Adipocyte (in vitro differentiated cells): Measurements from ENCODE around the gene GMPPA.

Source experiments
- DNase-seq: peaks from one replicate; pipeline ENCODE4 v3.0.0-alpha.2; 2015; ENCODE audit warnings: low read depth
- H3K27me3 ChIP-seq: replicated peaks from 2 replicates; pipeline ENCODE4 v1.7.0; 2013; ENCODE audit warnings: mild to moderate bottlenecking, low read length, moderate library complexity; ENCODE audit not compliant: control insufficient read depth, insufficient read depth
- H3K36me3 ChIP-seq: 2 replicates; pipeline ENCODE4 v1.7.0; 2013; ENCODE audit warnings: low read length, mild to moderate bottlenecking, moderate library complexity; ENCODE audit not compliant: control insufficient read depth, insufficient read depth, severe bottlenecking
- H3K4me1 ChIP-seq: 2 replicates; pipeline ENCODE4 v1.7.0; 2013; ENCODE audit warnings: mild to moderate bottlenecking, low read length, moderate library complexity; ENCODE audit not compliant: control insufficient read depth, insufficient read depth
- H3K4me3 ChIP-seq: 2 replicates; pipeline ENCODE4 v1.7.0; 2013; ENCODE audit warnings: mild to moderate bottlenecking, low read length, moderate library complexity
- H3K9ac ChIP-seq: 2 replicates; pipeline ENCODE4 v1.7.0; 2013; ENCODE audit warnings: mild to moderate bottlenecking, low read length, moderate library complexity
- H3K9me3 ChIP-seq: 2 replicates; pipeline ENCODE4 v1.7.0; 2013; ENCODE audit warnings: mild to moderate bottlenecking, low read length, moderate library complexity; ENCODE audit not compliant: control insufficient read depth

Gene GMPPA

GRCh38 chr2:219509780-219510511, 11.3 kb downstream of the GMPPA start:
- Histone ChIP-seq H3K36me3 (peaks cover 17% of the 10 kb centered on the region), H3K9ac (no peak overlapping the region), H3K4me1 (peaks cover 27% of the 10 kb centered on the region), H3K9me3 (no peaks in the 10 kb centered on the region), H3K4me3 (peak overlapping the region; percentile 59), H3K27me3 (peaks cover 27% of the 10 kb centered on the region)
- DNase-seq = peak; percentile 81

- Histone ChIP-seq H3K4me3 (no peak overlapping the region), H3K27me3 (peaks cover 27% of the 10 kb centered on the region), H3K9ac (no peak overlapping the region), H3K4me1 (peaks cover 27% of the 10 kb centered on the region), H3K9me3 (no peaks in the 10 kb centered on the region), H3K36me3 (peaks cover 10% of the 10 kb centered on the region)
- no peak for DNase-seq
Observed at GRCh38 chr2:219510512-219511135, 11.9 kb downstream of the GMPPA start.

DNA sequence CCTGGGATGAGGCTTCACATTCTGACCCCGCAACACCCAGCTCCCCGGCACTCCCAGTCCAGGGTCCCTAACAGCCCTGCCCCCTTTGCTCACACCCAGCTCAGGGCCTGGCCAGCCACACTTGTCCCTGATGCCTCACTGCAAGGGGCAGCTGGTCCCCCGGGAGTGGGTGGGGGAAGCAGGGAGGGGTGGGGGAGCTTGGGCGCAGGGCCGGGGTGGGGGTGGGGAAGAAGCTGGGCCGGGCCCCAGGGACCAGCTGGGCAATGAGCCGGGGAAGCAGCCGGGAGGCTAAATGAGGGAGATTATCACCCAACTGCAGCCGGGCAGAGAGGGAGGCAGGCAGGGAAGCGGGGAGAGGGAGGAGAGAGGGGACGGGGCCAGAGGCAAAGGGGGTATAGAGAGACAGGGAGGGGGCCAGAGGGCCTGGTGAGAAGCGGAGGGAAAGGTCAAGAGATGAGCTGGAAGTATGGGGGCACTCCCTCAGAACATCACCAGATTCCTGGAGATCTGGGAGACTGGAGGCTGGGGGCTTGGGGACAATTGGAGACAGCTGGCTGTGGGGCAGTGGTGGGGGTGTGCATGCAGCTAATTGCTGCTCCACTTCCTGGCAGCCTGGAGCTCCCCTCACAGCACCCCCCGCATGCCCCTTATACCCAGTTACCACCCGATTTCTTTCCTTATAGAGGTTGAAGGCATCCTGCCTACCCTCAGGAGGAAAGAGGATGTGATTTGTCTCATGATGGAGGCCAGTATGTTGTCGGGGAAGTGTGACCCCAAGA, 13.0 kb downstream of the GMPPA start:
- no peak overlapping the region for H3K9ac ChIP-seq
- no peaks in the 10 kb centered on the region for H3K9me3 ChIP-seq
- DNase-seq = no peak
- peaks cover 27% of the 10 kb centered on the region for H3K4me1 ChIP-seq
- peaks cover 33% of the 10 kb centered on the region for H3K27me3 ChIP-seq
- no peak overlapping the region for H3K4me3 ChIP-seq
- H3K36me3 ChIP-seq = peaks cover under 1% of the 10 kb centered on the region

GRCh38 chr2:219512524-219513216, 14.0 kb downstream of the GMPPA start:
- H3K36me3 ChIP-seq = no peaks in the 10 kb centered on the region
- no peak overlapping the region for H3K9ac ChIP-seq
- H3K4me3 ChIP-seq = no peak overlapping the region
- H3K4me1 ChIP-seq = peaks cover 31% of the 10 kb centered on the region
- no peaks in the 10 kb centered on the region for H3K9me3 ChIP-seq
- DNase-seq = no peak
- H3K27me3 ChIP-seq = peaks cover 36% of the 10 kb centered on the region

DNA sequence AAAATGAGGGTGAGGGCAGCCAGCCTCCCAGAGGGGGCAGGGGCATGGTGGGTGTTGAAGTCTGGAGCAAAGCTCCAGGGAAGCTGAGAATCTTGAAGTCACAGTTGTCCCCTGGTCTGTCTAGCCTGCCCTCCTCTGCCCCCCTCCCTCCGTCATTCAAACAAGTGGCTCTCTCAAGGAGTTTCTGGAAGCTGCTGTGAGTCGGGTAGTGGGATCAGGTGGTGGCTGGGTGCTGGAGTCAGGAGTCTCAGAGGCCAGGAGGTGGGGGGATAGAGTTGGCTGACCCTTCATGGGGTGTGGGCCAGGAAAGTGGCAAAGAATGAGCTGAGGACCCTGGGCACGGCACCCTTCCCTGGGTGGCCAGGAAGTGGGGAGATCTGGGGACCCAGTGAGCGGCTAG, 15.1 kb downstream of the GMPPA start:
- H3K9me3 ChIP-seq = no peaks in the 10 kb centered on the region
- no peaks in the 10 kb centered on the region for H3K36me3 ChIP-seq
- no peak overlapping the region for H3K9ac ChIP-seq
- no peak for DNase-seq
- H3K4me3 ChIP-seq = no peak overlapping the region
- H3K27me3 ChIP-seq = peaks cover 36% of the 10 kb centered on the region
- peaks cover 36% of the 10 kb centered on the region for H3K4me1 ChIP-seq

DNA sequence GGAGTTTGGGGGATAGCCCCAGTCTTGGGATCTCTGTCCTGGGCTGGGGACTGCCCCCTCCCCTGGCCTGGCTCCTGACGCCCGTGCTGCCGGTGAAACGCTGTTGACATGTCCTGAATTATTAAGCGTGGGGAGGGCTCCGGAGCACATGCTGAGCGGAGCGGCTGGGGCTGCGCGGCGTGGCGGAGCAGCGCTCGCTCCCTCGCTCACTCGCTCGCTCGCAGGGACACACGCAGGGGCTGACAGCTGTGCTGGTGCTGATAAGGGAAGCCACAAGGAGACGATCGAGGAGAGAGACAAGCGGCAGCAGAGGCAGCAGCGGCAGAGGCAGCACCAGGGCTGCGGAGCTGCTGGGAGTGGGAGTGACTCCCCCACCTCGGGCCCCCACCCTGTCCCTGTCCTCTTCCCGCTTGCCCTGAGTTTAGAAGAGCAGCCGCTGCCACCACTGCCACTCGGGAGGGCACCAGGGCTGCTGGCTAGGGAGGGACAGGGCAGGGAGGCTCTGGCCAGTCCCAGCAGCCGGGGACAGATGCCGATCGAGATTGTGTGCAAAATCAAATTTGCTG, 15.6 kb downstream of the GMPPA start, which contains the start of gene ASIC4:
Gene ASIC4, plus strand, starts transcription at position 287 of the 566 bp plus-strand sequence. Its CDS starts 243 bp downstream, at position 530.
- H3K9ac ChIP-seq = no peak within 1 kb of the TSS
- no peaks in the 10 kb centered on the region for H3K36me3 ChIP-seq
- H3K27me3 ChIP-seq = peaks cover 36% of the 10 kb centered on the region
- no peak within 1 kb of the TSS for H3K4me3 ChIP-seq
- peaks cover 34% of the 10 kb centered on the region for H3K4me1 ChIP-seq
- peak; percentile 25 for DNase-seq
- no peaks in the 10 kb centered on the region for H3K9me3 ChIP-seq

- H3K9ac ChIP-seq = no peak overlapping the region
- no peak overlapping the region for H3K4me3 ChIP-seq
- peaks cover 30% of the 10 kb centered on the region for H3K4me1 ChIP-seq
- no peaks in the 10 kb centered on the region for H3K9me3 ChIP-seq
- H3K36me3 ChIP-seq = no peaks in the 10 kb centered on the region
- H3K27me3 ChIP-seq = peaks cover 36% of the 10 kb centered on the region
- DNase-seq = no peak
Observed at GRCh38 chr2:219514836-219515235, 16.1 kb downstream of the GMPPA start.

DNA sequence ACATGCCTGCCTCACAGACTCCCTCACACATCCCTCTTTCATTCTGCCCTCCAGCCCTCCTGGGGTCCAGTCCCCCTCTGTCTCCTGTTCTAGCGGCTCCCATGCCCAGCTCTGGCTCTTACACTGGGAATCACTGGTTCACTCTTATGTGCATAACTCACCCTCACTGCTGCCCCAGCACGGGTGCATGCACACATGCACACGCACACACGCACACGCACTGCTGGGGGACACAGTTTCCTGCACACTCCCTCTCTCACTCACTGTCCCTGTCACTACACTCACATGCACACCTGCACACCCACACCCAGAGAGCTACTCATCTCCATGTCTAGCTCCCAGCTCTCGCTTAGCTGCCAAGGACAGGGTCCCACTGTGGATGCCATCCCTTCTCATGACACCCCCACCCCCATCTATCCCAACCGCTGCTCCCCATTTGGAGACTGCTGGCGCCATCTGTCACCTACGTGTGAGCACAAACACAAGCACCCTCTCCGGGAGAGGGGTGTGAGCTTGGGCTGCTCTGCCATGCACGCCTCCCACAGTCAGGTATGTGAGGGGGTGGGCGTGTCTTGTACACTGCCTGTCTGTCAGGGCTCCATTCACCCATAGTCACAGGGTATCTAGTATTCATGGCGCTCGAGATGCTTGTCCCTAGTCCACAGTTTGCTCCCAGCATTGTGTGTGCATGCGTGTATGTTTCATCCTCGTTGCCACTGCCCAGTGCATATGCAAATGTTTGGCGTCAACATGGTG, 17.4 kb downstream of the GMPPA start:
- Histone ChIP-seq H3K9me3 (no peaks in the 10 kb centered on the region), H3K9ac (no peak overlapping the region), H3K4me1 (peaks cover 23% of the 10 kb centered on the region), H3K27me3 (peaks cover 36% of the 10 kb centered on the region), H3K4me3 (no peak overlapping the region), H3K36me3 (no peaks in the 10 kb centered on the region)
- DNase-seq = no peak

GRCh38 chr2:219516888-219517287, 18.2 kb downstream of the GMPPA start:
- H3K27me3 ChIP-seq = peaks cover 32% of the 10 kb centered on the region
- no peaks in the 10 kb centered on the region for H3K9me3 ChIP-seq
- DNase-seq = no peak
- H3K4me1 ChIP-seq = peaks cover 32% of the 10 kb centered on the region
- H3K36me3 ChIP-seq = no peaks in the 10 kb centered on the region
- H3K4me3 ChIP-seq = no peak overlapping the region
- H3K9ac ChIP-seq = no peak overlapping the region
